Thyroid gland (tissue), 4 donors: ENCODE measurements around the gene ATP4A. TPM values are rescaled to one million over a fixed set of nuclear protein-coding genes. Genes with fewer than 3 reads are reported as not detected.

Experiments used
- DNase-seq, 2 donors: peaks; one replicate each; pipeline ENCODE4 v3.0.0-alpha.2; 2019
- H3K27ac ChIP-seq, 3 donors: fragments of 200-600 bp; sonication (generic); 1 replicate in 2 of 3; 2 replicates in 1 of 3; pipeline ENCODE4 v1.5.1; 2016 to 2019; ENCODE audit warnings: mild to moderate bottlenecking in 1 of 3, moderate library complexity in 1 of 3
- H3K27me3 ChIP-seq: fragments of 200-600 bp; sonication (generic); one replicate; pipeline ENCODE4 v1.5.1; 2019
- H3K36me3 ChIP-seq, 2 donors: fragments of 200-600 bp; sonication (generic); one replicate each; pipeline ENCODE4 v1.5.1; 2016 to 2019
- H3K4me1 ChIP-seq, 2 donors: fragments of 200-600 bp; sonication (generic); one replicate each; pipeline ENCODE4 v1.5.1; 2017 to 2019
- H3K4me3 ChIP-seq, 3 donors: fragments of 200-600 bp; sonication (generic); replicated peaks in 1 of 3; 1 replicate in 2 of 3; 2 replicates in 1 of 3; pipeline ENCODE4 v1.5.1; 2016; ENCODE audit warnings: mild to moderate bottlenecking in 1 of 3
- H3K9me3 ChIP-seq: fragments of 200-600 bp; sonication (generic); one replicate; pipeline ENCODE4 v1.5.1; 2017
- CTCF ChIP-seq, 6 experiments: fragments of 200-600 bp in 3 of 6; fragments of 450-650 bp in 3 of 6; sonication (generic) in 3 of 6; IDR thresholded peaks; one replicate each; pipeline ENCODE4 v1.5.1; 2016 to 2019; ENCODE audit warnings: antibody characterized with exemption in 6 of 6, mild to moderate bottlenecking in 2 of 6, inconsistent platforms in 1 of 6, moderate library complexity in 1 of 6
- POLR2A ChIP-seq, 2 donors: fragments of 450-650 bp; IDR thresholded peaks; one replicate each; pipeline ENCODE4 v1.6.1; 2017; ENCODE audit warnings: antibody characterized with exemption in 2 of 2, mild to moderate bottlenecking in 2 of 2, moderate library complexity in 1 of 2
- WGBS, 2 donors: methylation state at CpG; one replicate each; pipeline ENCODE4 v1.1.5; 2017; 5-methylcytosine and 5-hydroxymethylcytosine counted together
- intact Hi-C: fragments of 100-400 bp; cut with DNase I; formaldehyde crosslinking; loops from one replicate; pipeline ENCODE4 v1.15.1; 2023
- total RNA-seq, 4 donors: library from RNA; depleted of rRNA; stranded (reverse); fragments of >200 nt; gene quantifications; one replicate each; pipeline ENCODE4 v1.2.3, GENCODE V29; 2016

Gene ATP4A
- total RNA-seq, 4 donors from 2014 or later, result 0.27 to 1.9 (median 0.33) TPM

- DNase-seq, result no peak
- TF ChIP-seq POLR2A (IDR thresholded peaks at IDR 0.05) (no peak), CTCF (IDR thresholded peaks at IDR 0.05) (no peak)
- 50 to 56% methylated on average over 18 to 38 of the region's 39 CpGs for WGBS, 2 donors
- H3K4me3 ChIP-seq, result no peak within 1 kb of the TSS
- no peaks in the 10 kb centered on the region for H3K9me3 ChIP-seq
- intact Hi-C loops, result no loop called here
- no peaks in the 10 kb centered on the region for H3K27me3 ChIP-seq
- no peak within 1 kb of the TSS for H3K27ac ChIP-seq
- peaks cover 0 to 11% of the 10 kb centered on the region in 2 donors for H3K4me1 ChIP-seq
- no peaks in the 10 kb centered on the region for H3K36me3 ChIP-seq
Observed at GRCh38 chr19:35533201-35533821, 30.1 kb downstream of the ATP4A start, which contains the start of gene GAPDHS. Gene GAPDHS (plus strand): TSS chr19:35533456. CDS start chr19:35533528, 72 bp downstream.

DNA sequence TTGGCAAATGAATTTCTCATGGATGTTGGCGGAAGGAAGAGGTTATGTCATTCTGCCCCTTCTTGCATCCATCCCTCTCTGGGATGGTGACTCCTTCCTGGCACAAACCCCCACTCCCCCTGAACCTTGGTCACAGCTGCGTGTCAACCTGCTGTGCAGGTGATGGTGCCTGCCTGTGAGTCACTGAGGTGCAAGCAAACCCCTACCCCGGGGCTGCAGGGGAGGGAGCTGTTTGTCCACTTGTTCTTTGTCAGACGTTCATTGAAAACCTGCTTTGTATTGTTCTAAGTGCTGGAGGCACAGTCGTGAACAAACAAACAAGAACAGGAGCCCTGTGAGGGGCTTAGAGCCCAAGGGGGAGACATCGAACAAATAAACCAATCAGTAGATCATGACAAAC lies 32.2 kb downstream of the ATP4A start:
- no peak overlapping the region for H3K27ac ChIP-seq
- intact Hi-C loops, result no loop called here
- no peak overlapping the region for H3K4me3 ChIP-seq
- no peaks in the 10 kb centered on the region for H3K9me3 ChIP-seq
- no peaks in the 10 kb centered on the region for H3K27me3 ChIP-seq
- H3K36me3 ChIP-seq, result no peaks in the 10 kb centered on the region
- no peak for DNase-seq
- H3K4me1 ChIP-seq, result peaks cover 0 to 11% of the 10 kb centered on the region in 2 donors
- WGBS, 2 donors, result 54 to 56% methylated on average over 6 of the region's 6 CpGs
- TF ChIP-seq POLR2A (IDR thresholded peaks at IDR 0.05), result no peak
- TF ChIP-seq CTCF (IDR thresholded peaks at IDR 0.05), result no peak

DNA sequence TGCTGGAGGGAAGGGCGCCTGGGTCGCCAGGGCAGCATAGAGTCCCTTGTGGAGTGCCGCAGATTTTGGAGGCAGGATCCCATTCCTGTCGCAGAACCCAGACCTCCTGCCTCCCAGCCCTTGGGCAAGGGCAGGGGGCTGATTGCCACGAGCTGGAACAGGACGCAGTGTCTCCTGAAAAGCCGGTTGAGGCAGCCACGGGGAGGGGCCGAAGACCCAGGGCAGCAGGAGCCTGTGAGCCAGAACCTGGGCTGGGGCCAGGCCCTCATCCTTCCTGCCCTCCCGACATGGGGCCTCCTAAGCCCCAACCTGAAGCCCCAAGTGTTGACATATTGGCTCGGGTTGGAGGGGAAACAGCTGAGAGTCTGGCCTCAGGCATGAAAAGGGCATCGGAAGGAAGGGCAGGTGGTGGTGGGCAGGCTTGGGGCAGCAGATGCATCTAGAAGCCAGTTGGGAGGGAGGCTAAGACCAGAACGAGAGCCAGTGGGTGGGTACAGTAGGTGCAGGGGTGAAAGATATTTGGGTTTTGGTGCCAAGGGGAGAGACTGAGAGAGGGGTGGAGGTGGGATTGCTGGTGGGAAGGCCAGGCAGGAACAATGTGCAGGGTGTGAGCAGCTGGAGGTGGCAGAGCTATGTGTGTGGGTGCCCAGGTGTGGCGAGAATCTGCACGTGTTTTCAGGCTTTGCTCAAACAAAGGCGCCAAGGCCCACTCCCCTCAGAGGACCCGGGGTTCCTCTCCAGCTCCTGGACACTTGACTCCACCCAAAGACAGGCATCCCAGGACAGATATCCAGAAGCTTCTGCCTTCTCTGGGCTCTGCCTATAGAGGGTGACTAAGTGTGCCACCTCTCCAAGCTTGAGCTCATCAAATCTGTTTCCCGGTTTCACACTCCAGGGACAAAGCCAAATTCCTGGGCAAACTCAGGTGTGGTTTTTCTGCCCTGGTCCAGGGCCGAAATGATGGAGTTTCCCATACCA lies 33.9 kb downstream of the ATP4A start:
- no peak for DNase-seq
- no peaks in the 10 kb centered on the region for H3K27me3 ChIP-seq
- H3K9me3 ChIP-seq, result no peaks in the 10 kb centered on the region
- H3K4me3 ChIP-seq, result no peak overlapping the region
- TF ChIP-seq POLR2A (IDR thresholded peaks at IDR 0.05) (no peak), CTCF (IDR thresholded peaks at IDR 0.05) (no peak)
- H3K27ac ChIP-seq, result no peak overlapping the region
- no peaks in the 10 kb centered on the region for H3K36me3 ChIP-seq
- peaks cover 0 to 23% of the 10 kb centered on the region in 2 donors for H3K4me1 ChIP-seq
- intact Hi-C loops, result no loop called here
- WGBS, 2 donors, result 57 to 63% methylated on average over 15 to 19 of the region's 19 CpGs

GRCh38 chr19:35528218-35529038 lies 35.0 kb downstream of the ATP4A start, which contains the start of gene SBSN:
Gene SBSN (minus strand): TSS chr19:35528311. CDS start chr19:35528281, 30 bp downstream.
- TF ChIP-seq POLR2A (IDR thresholded peaks at IDR 0.05) (no peak), CTCF (IDR thresholded peaks at IDR 0.05) (no peak)
- intact Hi-C loops, result no loop called here
- no peaks in the 10 kb centered on the region for H3K9me3 ChIP-seq
- H3K27ac ChIP-seq, result no peak within 1 kb of the TSS
- WGBS, 2 donors, result 86 to 90% methylated on average over 11 of the region's 11 CpGs
- H3K36me3 ChIP-seq, result no peaks in the 10 kb centered on the region
- no peak within 1 kb of the TSS for H3K4me3 ChIP-seq
- H3K4me1 ChIP-seq, result peaks cover 0 to 14% of the 10 kb centered on the region in 2 donors
- no peaks in the 10 kb centered on the region for H3K27me3 ChIP-seq
- no peak for DNase-seq
